Small intestine (tissue), 7 donors: Measurements from ENCODE around the gene KCNAB2. TPM values are rescaled to one million over a fixed set of nuclear protein-coding genes. Genes with fewer than 3 reads are reported as not detected.
A peak's percentile ranks its signal among the peaks of the same experiment; 100 is the strongest.

Experiments
- DNase-seq, 2 donors: peaks; one replicate each; pipeline versions ENCODE4 v3.0.0 to v3.0.0-alpha.2; 2013
- FAIRE-seq: peaks from 2 replicates; lab custom pipeline; 2012; peaks lifted over from hg19 to GRCh38; lab: Jason Lieb, UNC
- H3K27ac ChIP-seq, 3 donors: one replicate each; pipeline ENCODE4 v1.5.1; 2013; ENCODE audit warnings: low read length in 2 of 3, mild to moderate bottlenecking in 2 of 3, control low read depth in 1 of 3, inconsistent platforms in 1 of 3, low read depth in 1 of 3, moderate library complexity in 1 of 3
- H3K27me3 ChIP-seq, 3 donors: one replicate each; pipeline ENCODE4 v1.6.1; 2013; ENCODE audit warnings: low read length in 3 of 3, inconsistent platforms in 1 of 3; ENCODE audit not compliant: control insufficient read depth in 3 of 3, insufficient read depth in 3 of 3
- H3K36me3 ChIP-seq, 3 donors: one replicate each; pipeline ENCODE4 v1.6.1; 2013; ENCODE audit warnings: low read length in 3 of 3, inconsistent platforms in 1 of 3, low read depth in 1 of 3, mild to moderate bottlenecking in 1 of 3, moderate library complexity in 1 of 3; ENCODE audit not compliant: control insufficient read depth in 3 of 3, insufficient read depth in 2 of 3
- H3K4me1 ChIP-seq, 3 donors: one replicate each; pipeline ENCODE4 v1.6.1; 2013; ENCODE audit warnings: low read length in 2 of 3, inconsistent platforms in 1 of 3, low read depth in 1 of 3, mild to moderate bottlenecking in 1 of 3, moderate library complexity in 1 of 3; ENCODE audit not compliant: control insufficient read depth in 3 of 3, insufficient read depth in 2 of 3
- H3K4me3 ChIP-seq, 3 donors: one replicate each; pipeline ENCODE4 v1.5.1; 2013; ENCODE audit warnings: low read length in 3 of 3, control low read depth in 1 of 3, inconsistent platforms in 1 of 3, low read depth in 1 of 3, mild to moderate bottlenecking in 1 of 3, moderate library complexity in 1 of 3
- H3K9me3 ChIP-seq, 2 donors: one replicate each; pipeline ENCODE4 v1.6.1; 2013; ENCODE audit warnings: low read depth in 1 of 2, low read length in 1 of 2; ENCODE audit not compliant: control insufficient read depth in 2 of 2, insufficient read depth in 1 of 2
- WGBS, 3 donors: extraction: QIAGEN DNeasy Blood & Tissue Kit; methylation state at CpG; one replicate each; pipeline ENCODE4 v1.1.7; 2013; 5-methylcytosine and 5-hydroxymethylcytosine counted together
- polyA plus RNA-seq, 4 donors: library from polyadenylated mRNA; stranded (reverse) in 3 of 4; unstranded in 1 of 4; fragments of 200-250 nt in 3 of 4; fragments of 120-200 nt in 1 of 4; gene quantifications; one replicate each; pipeline versions ENCODE4 v1.2.1 to v1.2.3, GENCODE V29; 2013
- donor health status: healthy with polysubstance abuse.
- donor health status: control.
- donor health status: control.
- donor health status: Bipolar disorder and iron deficiency.
- donor health status: healthy.

KCNAB2 gene
- polyA plus RNA-seq, 4 donors, result 1.1 to 35.7 (median 5.3) TPM

- no peak for FAIRE-seq
- DNase-seq, result no peak
- Histone ChIP-seq H3K27me3 (no peaks in the 10 kb centered on the region), H3K4me3 (no peak overlapping the region), H3K27ac (no peak overlapping the region), H3K36me3 (peaks cover 0 to 9% (median 0%) of the 10 kb centered on the region in 3 donors), H3K9me3 (no peaks in the 10 kb centered on the region), H3K4me1 (no peaks in the 10 kb centered on the region)
- WGBS, 3 donors, result 58 to 83% (median 59%) methylated on average over 12 of the region's 12 CpGs
These were observed 36.2 kb downstream of the KCNAB2 start for GRCh38 chr1:6081901-6082300.

- DNase-seq, result peak in 1 of 2 donors; percentile 11
- Histone ChIP-seq H3K4me1 (no peaks in the 10 kb centered on the region), H3K4me3 (no peak overlapping the region), H3K27me3 (no peaks in the 10 kb centered on the region), H3K9me3 (no peaks in the 10 kb centered on the region), H3K27ac (no peak overlapping the region), H3K36me3 (peaks cover 0 to 9% (median 0%) of the 10 kb centered on the region in 3 donors)
- WGBS, 3 donors, result 64 to 76% (median 66%) methylated on average over 10 of the region's 10 CpGs
- FAIRE-seq, result no peak
These were observed 36.8 kb downstream of the KCNAB2 start for GRCh38 chr1:6082430-6082971.

- Histone ChIP-seq H3K9me3 (no peaks in the 10 kb centered on the region), H3K4me3 (no peak overlapping the region), H3K36me3 (peaks cover 0 to 9% (median 0%) of the 10 kb centered on the region in 3 donors), H3K27ac (no peak overlapping the region), H3K4me1 (no peaks in the 10 kb centered on the region), H3K27me3 (no peaks in the 10 kb centered on the region)
- no peak for FAIRE-seq
- no peak for DNase-seq
- 77 to 91% (median 90%) methylated on average over 18 of the region's 18 CpGs for WGBS, 3 donors
These were observed 37.7 kb downstream of the KCNAB2 start for GRCh38 chr1:6083385-6083784.

- no peaks in the 10 kb centered on the region for H3K27me3 ChIP-seq
- H3K4me1 ChIP-seq, result no peaks in the 10 kb centered on the region
- 66 to 90% (median 82%) methylated on average over 12 of the region's 12 CpGs for WGBS, 3 donors
- peaks cover 0 to 9% (median 0%) of the 10 kb centered on the region in 3 donors for H3K36me3 ChIP-seq
- no peak overlapping the region for H3K4me3 ChIP-seq
- FAIRE-seq, result no peak
- no peaks in the 10 kb centered on the region for H3K9me3 ChIP-seq
- no peak overlapping the region for H3K27ac ChIP-seq
- DNase-seq, result no peak
These were observed 38.2 kb downstream of the KCNAB2 start for GRCh38 chr1:6083801-6084446.

- H3K27me3 ChIP-seq, result no peaks in the 10 kb centered on the region
- no peak for FAIRE-seq
- DNase-seq, result no peak
- 91 to 92% (median 91%) methylated on average over 17 to 18 of the region's 18 CpGs for WGBS, 3 donors
- no peak overlapping the region for H3K4me3 ChIP-seq
- no peak overlapping the region for H3K27ac ChIP-seq
- H3K9me3 ChIP-seq, result no peaks in the 10 kb centered on the region
- H3K36me3 ChIP-seq, result peaks cover 0 to 9% (median 0%) of the 10 kb centered on the region in 3 donors
- no peaks in the 10 kb centered on the region for H3K4me1 ChIP-seq
These were observed 39.2 kb downstream of the KCNAB2 start for GRCh38 chr1:6084781-6085495.

- H3K4me3 ChIP-seq, result no peak overlapping the region
- FAIRE-seq (no peak), DNase-seq (no peak)
- 72 to 89% (median 76%) methylated on average over 13 of the region's 13 CpGs for WGBS, 3 donors
- no peaks in the 10 kb centered on the region for H3K27me3 ChIP-seq
- H3K36me3 ChIP-seq, result peaks cover 0 to 9% (median 0%) of the 10 kb centered on the region in 3 donors
- no peak overlapping the region for H3K27ac ChIP-seq
- H3K9me3 ChIP-seq, result no peaks in the 10 kb centered on the region
- H3K4me1 ChIP-seq, result no peaks in the 10 kb centered on the region
These were observed 40.0 kb downstream of the KCNAB2 start for GRCh38 chr1:6085666-6086065.

GRCh38 chr1:6086358-6086757 is 40.7 kb downstream of the KCNAB2 start:
- DNase-seq (no peak), FAIRE-seq (no peak)
- Histone ChIP-seq H3K36me3 (peaks cover 0 to 9% (median 0%) of the 10 kb centered on the region in 3 donors), H3K9me3 (no peaks in the 10 kb centered on the region), H3K27me3 (no peaks in the 10 kb centered on the region), H3K4me1 (no peaks in the 10 kb centered on the region), H3K27ac (no peak overlapping the region), H3K4me3 (no peak overlapping the region)
- WGBS, 3 donors, result 75 to 85% (median 76%) methylated on average over 13 of the region's 13 CpGs

GRCh38 chr1:6086762-6087376 is 41.2 kb downstream of the KCNAB2 start:
- H3K36me3 ChIP-seq, result peaks cover 0 to 8% (median 0%) of the 10 kb centered on the region in 3 donors
- H3K27me3 ChIP-seq, result no peaks in the 10 kb centered on the region
- DNase-seq, result no peak
- no peak for FAIRE-seq
- no peaks in the 10 kb centered on the region for H3K9me3 ChIP-seq
- H3K4me1 ChIP-seq, result no peaks in the 10 kb centered on the region
- H3K4me3 ChIP-seq, result no peak overlapping the region
- H3K27ac ChIP-seq, result no peak overlapping the region
- 78 to 89% (median 87%) methylated on average over 13 to 15 of the region's 15 CpGs for WGBS, 3 donors
